Testis (tissue), 3 donors: ENCODE data around the gene HOXA10. TPM values are rescaled to one million over a fixed set of nuclear protein-coding genes. Genes with fewer than 3 reads are reported as not detected.

Source experiments
- DNase-seq: peaks from one replicate; pipeline ENCODE4 v3.0.0-alpha.2; 2019
- H3K27ac ChIP-seq, 2 donors: fragments of 200-600 bp; sonication (generic); one replicate each; pipeline ENCODE4 v1.5.1; 2019
- H3K27me3 ChIP-seq: fragments of 200-600 bp; sonication (generic); one replicate; pipeline ENCODE4 v1.5.1; 2019
- H3K36me3 ChIP-seq: fragments of 200-600 bp; sonication (generic); one replicate; pipeline ENCODE4 v1.5.1; 2017; ENCODE audit warnings: low read depth; ENCODE audit errors: missing control alignments
- H3K4me1 ChIP-seq: fragments of 200-600 bp; sonication (generic); one replicate; pipeline ENCODE4 v1.5.1; 2019
- H3K4me3 ChIP-seq, 2 donors: fragments of 200-600 bp; sonication (generic); one replicate each; pipeline ENCODE4 v1.5.1; 2017 to 2019
- H3K9me3 ChIP-seq: fragments of 200-600 bp; sonication (generic); one replicate; pipeline ENCODE4 v1.5.1; 2017
- CTCF ChIP-seq, 3 experiments: fragments of 450-650 bp in 2 of 3; fragments of 200-600 bp in 1 of 3; sonication (generic) in 1 of 3; IDR thresholded peaks; one replicate each; pipeline ENCODE4 v1.5.1; 2016 to 2019; ENCODE audit warnings: antibody characterized with exemption in 3 of 3, mild to moderate bottlenecking in 2 of 3, moderate library complexity in 1 of 3
- POLR2A ChIP-seq: fragments of 450-650 bp; IDR thresholded peaks from one replicate; pipeline ENCODE4 v1.6.1; 2017; ENCODE audit warnings: antibody characterized with exemption, mild to moderate bottlenecking, moderate library complexity
- WGBS, 2 donors: methylation state at CpG; one replicate each; pipeline ENCODE4 v1.1.5; 2018; 5-methylcytosine and 5-hydroxymethylcytosine counted together
- intact Hi-C: fragments of 100-400 bp; cut with DNase I; formaldehyde crosslinking; loops from one replicate; pipeline ENCODE4 v1.15.1; 2023; ENCODE audit warnings: low total_unique reads
- polyA plus RNA-seq: library from polyadenylated mRNA; stranded (reverse); fragments of 350-450 nt; fragmentation: Illumina TruSeq; extraction: RNeasy Lipid Tissue Mini Kit (QIAGEN cat#74804); gene quantifications from one replicate; pipeline ENCODE4 v1.2.3, GENCODE V29; 2014; ENCODE audit warnings: low read depth, low replicate concordance; ENCODE audit not compliant: insufficient read depth
- total RNA-seq, 2 donors: library from RNA; depleted of rRNA; stranded (reverse); fragments of >200 nt; gene quantifications; one replicate each; pipeline ENCODE4 v1.2.3, GENCODE V29; 2016

The HOXA10 gene
- total and polyA plus RNA-seq, 3 donors from 2014 or later: 0.31 to 1.8 (median 1.6) TPM

- no peak overlapping the region for H3K27ac ChIP-seq
- peaks cover 12% of the 10 kb centered on the region for H3K4me1 ChIP-seq
- no peaks in the 10 kb centered on the region for H3K9me3 ChIP-seq
- H3K27me3 ChIP-seq: no peaks in the 10 kb centered on the region
- 18 to 19% methylated on average over 9 to 10 of the region's 10 CpGs for WGBS, 2 donors
- no peak for DNase-seq
- no peak overlapping the region for H3K4me3 ChIP-seq
- intact Hi-C loops: no loop called here
- H3K36me3 ChIP-seq: no peaks in the 10 kb centered on the region
- TF ChIP-seq CTCF (IDR thresholded peaks at IDR 0.05) (no peak), POLR2A (no peak)
These were observed 1.8 kb downstream of the HOXA10 start for GRCh38 chr7:27172315-27172774.

- peaks cover 12% of the 10 kb centered on the region for H3K4me1 ChIP-seq
- 12 to 13% methylated on average over 30 of the region's 30 CpGs for WGBS, 2 donors
- intact Hi-C loops: no loop called here
- peaks cover under 1% of the 10 kb centered on the region for H3K27me3 ChIP-seq
- no peak overlapping the region for H3K4me3 ChIP-seq
- H3K9me3 ChIP-seq: no peaks in the 10 kb centered on the region
- H3K36me3 ChIP-seq: no peaks in the 10 kb centered on the region
- TF ChIP-seq CTCF (IDR thresholded peaks at IDR 0.05) (no peak), POLR2A (no peak)
- no peak for DNase-seq
- H3K27ac ChIP-seq: no peak overlapping the region
These were observed 2.3 kb downstream of the HOXA10 start for GRCh38 chr7:27171637-27172314.

GRCh38 chr7:27171325-27171636 is 2.8 kb downstream of the HOXA10 start:
- Histone ChIP-seq H3K27me3 (peaks cover 4% of the 10 kb centered on the region), H3K27ac (no peak overlapping the region), H3K9me3 (no peaks in the 10 kb centered on the region), H3K36me3 (no peaks in the 10 kb centered on the region), H3K4me3 (no peak overlapping the region), H3K4me1 (peaks cover 12% of the 10 kb centered on the region)
- TF ChIP-seq POLR2A (no peak), CTCF (IDR thresholded peaks at IDR 0.05) (no peak)
- WGBS, 2 donors: 43 to 51% methylated on average over 8 of the region's 8 CpGs
- intact Hi-C loops: no loop called here
- no peak for DNase-seq

- H3K27me3 ChIP-seq: peaks cover 4% of the 10 kb centered on the region
- intact Hi-C loops: no loop called here
These were observed 3.4 kb downstream of the HOXA10 start for GRCh38 chr7:27170426-27171324.

More at GRCh38 chr7:27170426-27171324, 3.4 kb downstream of the HOXA10 start:
- Histone ChIP-seq H3K36me3 (no peaks in the 10 kb centered on the region), H3K4me1 (peaks cover 12% of the 10 kb centered on the region), H3K4me3 (no peak overlapping the region), H3K27ac (no peak overlapping the region), H3K9me3 (no peaks in the 10 kb centered on the region)
- TF ChIP-seq CTCF (IDR thresholded peaks at IDR 0.05) (no peak), POLR2A (no peak)
- WGBS, 2 donors: 42 to 48% methylated on average over 11 of the region's 11 CpGs
- no peak for DNase-seq
